Measurements from ENCODE around the gene LSMEM2. TPM values are rescaled to one million over a fixed set of nuclear protein-coding genes. Genes with fewer than 3 reads are reported as not detected.

LSMEM2 gene
- total RNA-seq, 1 donor from 2014 or later = not detected

GRCh38 chr3:50314816-50315215 is 35.9 kb downstream of the LSMEM2 start:
- Mint-ChIP-seq H3K27me3 (ENCODE audit: low read depth) (no peaks in the 10 kb centered on the region), H3K36me3 (ENCODE audit: low read depth) (peaks cover 8% of the 10 kb centered on the region), H3K4me1 (ENCODE audit: low read depth) (peaks cover 29% of the 10 kb centered on the region), H3K27ac (ENCODE audit: unreplicated experiment) (no peak overlapping the region), H3K4me3 (ENCODE audit: unreplicated experiment) (no peak overlapping the region), H3K9me3 (ENCODE audit: low read depth) (no peaks in the 10 kb centered on the region)
- TF ChIP-seq CTCF (IDR thresholded peaks at IDR 0.05) = no peak
- no peak for DNase-seq (ENCODE audit: low spot score)

DNA sequence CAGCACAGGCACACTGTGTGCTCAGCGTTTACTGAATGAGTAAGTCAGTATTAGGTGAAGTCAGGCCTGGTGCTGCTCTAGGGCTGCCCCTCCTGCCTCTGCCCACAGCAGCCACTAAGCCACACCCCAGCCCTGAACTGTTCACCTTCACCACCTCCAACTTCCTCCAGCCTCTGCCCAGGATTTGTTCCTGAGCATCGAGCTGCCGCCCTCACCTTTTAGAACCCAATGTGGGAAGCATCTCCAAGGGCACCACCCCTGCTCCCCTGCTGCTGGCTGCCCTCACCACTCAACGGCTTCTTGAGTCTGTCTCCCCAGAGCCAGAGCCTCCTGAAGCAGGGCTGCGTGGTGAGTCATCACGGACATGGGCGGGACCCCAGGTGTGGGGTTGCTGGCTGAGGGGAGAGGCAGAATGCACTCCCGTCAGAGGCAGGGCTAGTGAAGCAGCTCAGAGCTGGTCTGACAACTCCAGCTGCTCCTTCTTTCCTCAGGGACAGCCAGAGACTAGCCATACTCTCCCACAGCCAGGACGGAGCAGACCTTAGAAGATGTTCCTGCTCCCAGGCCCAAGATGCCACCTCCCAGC is 37.9 kb downstream of the LSMEM2 start:
- H3K9me3 Mint-ChIP-seq (ENCODE audit: low read depth) = no peaks in the 10 kb centered on the region
- H3K36me3 Mint-ChIP-seq (ENCODE audit: low read depth) = peaks cover 8% of the 10 kb centered on the region
- DNase-seq (ENCODE audit: low spot score) = no peak
- no peak overlapping the region for H3K4me3 Mint-ChIP-seq (ENCODE audit: unreplicated experiment)
- no peak for TF ChIP-seq CTCF (IDR thresholded peaks at IDR 0.05)
- H3K4me1 Mint-ChIP-seq (ENCODE audit: low read depth) = peaks cover 38% of the 10 kb centered on the region
- no peaks in the 10 kb centered on the region for H3K27me3 Mint-ChIP-seq (ENCODE audit: low read depth)
- no peak overlapping the region for H3K27ac Mint-ChIP-seq (ENCODE audit: unreplicated experiment)

GRCh38 chr3:50317300-50317699 is 38.4 kb downstream of the LSMEM2 start:
- Mint-ChIP-seq H3K9me3 (ENCODE audit: low read depth) (no peaks in the 10 kb centered on the region), H3K36me3 (ENCODE audit: low read depth) (peaks cover 8% of the 10 kb centered on the region), H3K4me1 (ENCODE audit: low read depth) (peaks cover 39% of the 10 kb centered on the region), H3K27me3 (ENCODE audit: low read depth) (no peaks in the 10 kb centered on the region), H3K4me3 (ENCODE audit: unreplicated experiment) (no peak overlapping the region), H3K27ac (ENCODE audit: unreplicated experiment) (no peak overlapping the region)
- no peak for DNase-seq (ENCODE audit: low spot score)
- TF ChIP-seq CTCF (IDR thresholded peaks at IDR 0.05) = no peak

DNA sequence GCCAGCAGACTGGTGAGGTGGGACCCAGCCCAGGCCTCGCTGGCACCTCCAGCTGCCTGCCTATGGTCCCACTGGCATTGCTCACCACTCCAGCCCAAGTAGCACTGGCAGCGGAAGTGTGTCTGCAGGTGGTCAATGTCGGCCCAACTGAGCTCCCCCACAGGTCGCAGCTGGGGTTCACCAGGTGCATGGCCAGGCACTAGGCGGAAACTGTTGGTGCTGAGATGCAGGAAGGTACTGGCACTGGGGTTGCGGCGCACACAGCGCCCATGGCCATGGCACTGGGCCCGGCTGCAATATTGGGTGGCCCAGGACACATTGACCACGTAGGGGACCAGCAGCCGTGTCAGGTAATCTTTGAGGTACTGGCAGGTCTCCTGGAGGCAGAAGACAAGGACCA is 39.3 kb downstream of the LSMEM2 start:
- Mint-ChIP-seq H3K9me3 (ENCODE audit: low read depth) (no peaks in the 10 kb centered on the region), H3K4me3 (ENCODE audit: unreplicated experiment) (no peak overlapping the region), H3K36me3 (ENCODE audit: low read depth) (peaks cover 8% of the 10 kb centered on the region), H3K4me1 (ENCODE audit: low read depth) (peaks cover 46% of the 10 kb centered on the region), H3K27ac (ENCODE audit: unreplicated experiment) (no peak overlapping the region), H3K27me3 (ENCODE audit: low read depth) (no peaks in the 10 kb centered on the region)
- no peak for DNase-seq (ENCODE audit: low spot score)
- TF ChIP-seq CTCF (IDR thresholded peaks at IDR 0.05) = no peak

DNA sequence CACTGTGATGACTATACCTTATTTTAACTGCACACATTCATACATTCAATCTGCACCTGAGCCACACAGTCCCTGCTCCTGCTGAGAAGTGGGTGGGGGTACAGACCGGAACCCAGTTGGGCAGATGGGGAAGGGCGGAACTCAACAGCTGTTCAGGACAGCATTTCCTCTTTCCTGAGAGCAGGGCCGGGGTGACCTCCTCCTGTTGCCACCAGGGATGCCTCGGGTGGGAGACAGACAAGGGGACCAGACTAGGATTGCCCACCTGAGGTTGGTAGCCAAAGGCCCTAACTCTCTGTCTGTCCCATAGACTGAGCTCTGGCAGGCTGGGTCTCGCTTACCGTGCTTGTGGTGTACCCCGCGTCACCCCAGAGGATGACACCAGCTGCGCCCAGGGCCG is 39.7 kb downstream of the LSMEM2 start:
- no peak for TF ChIP-seq CTCF (IDR thresholded peaks at IDR 0.05)
- DNase-seq (ENCODE audit: low spot score) = no peak
- no peak overlapping the region for H3K27ac Mint-ChIP-seq (ENCODE audit: unreplicated experiment)
- peaks cover 8% of the 10 kb centered on the region for H3K36me3 Mint-ChIP-seq (ENCODE audit: low read depth)
- no peak overlapping the region for H3K4me3 Mint-ChIP-seq (ENCODE audit: unreplicated experiment)
- H3K9me3 Mint-ChIP-seq (ENCODE audit: low read depth) = no peaks in the 10 kb centered on the region
- H3K27me3 Mint-ChIP-seq (ENCODE audit: low read depth) = no peaks in the 10 kb centered on the region
- H3K4me1 Mint-ChIP-seq (ENCODE audit: low read depth) = peaks cover 47% of the 10 kb centered on the region
